HTR-8/SVneo (cell line): Measurements from ENCODE around the gene MRPL40.
A peak's percentile ranks its signal among the peaks of the same experiment; 100 is the strongest.
"Not testable (repeated sequence)": the region's sequence is repeated elsewhere in the genome, so short reads cannot be mapped to it uniquely, and the experiment has no call there.

Source experiments
- DNase-seq: peaks from one replicate; pipeline ENCODE4 v3.0.0; 2011; ENCODE audit warnings: low spot score, mixed read lengths; ENCODE audit not compliant: insufficient read length
- FAIRE-seq: peaks from 2 replicates; lab custom pipeline; 2011; peaks lifted over from hg19 to GRCh38; lab: Jason Lieb, UNC

Gene MRPL40

GRCh38 chr22:19436444-19437161, 4.3 kb downstream of the MRPL40 start:
- DNase-seq, FAIRE-seq: not testable (repeated sequence)

GRCh38 chr22:19438298-19438697, 6.0 kb downstream of the MRPL40 start:
- FAIRE-seq = no peak
- no peak for DNase-seq

GRCh38 chr22:19440411-19441195, 8.3 kb downstream of the MRPL40 start:
- DNase-seq = no peak

GRCh38 chr22:19442166-19442565, 9.8 kb downstream of the MRPL40 start:
- DNase-seq = no peak
- FAIRE-seq = no peak

More at GRCh38 chr22:19440411-19441195, 8.3 kb downstream of the MRPL40 start:
- FAIRE-seq = no peak

- no peak for DNase-seq
- FAIRE-seq = no peak
These were observed 11.3 kb downstream of the MRPL40 start for GRCh38 chr22:19443544-19444211.

- not testable (repeated sequence) for FAIRE-seq, DNase-seq
These were observed 13.1 kb downstream of the MRPL40 start for GRCh38 chr22:19445279-19445982.

- FAIRE-seq = no peak
- DNase-seq = peak; percentile 20
These were observed 14.4 kb downstream of the MRPL40 start for GRCh38 chr22:19446603-19447329.

- peak; percentile 96 for DNase-seq
- peak; percentile 31 for FAIRE-seq
These were observed 15.2 kb downstream of the MRPL40 start, which contains the start of gene C22orf39 for GRCh38 chr22:19447330-19448075. C22orf39 (minus strand) TSS chr22:19447711; CDS start chr22:19447688, 23 bp downstream.

GRCh38 chr22:19448076-19448607, 15.8 kb downstream of the MRPL40 start:
- peak; percentile 4 for FAIRE-seq
- peak; percentile 48 for DNase-seq

GRCh38 chr22:19448739-19449421, 16.5 kb downstream of the MRPL40 start:
- FAIRE-seq = no peak
- DNase-seq = no peak

- DNase-seq = no peak
- FAIRE-seq = no peak
These were observed 17.1 kb downstream of the MRPL40 start for GRCh38 chr22:19449422-19449767.

GRCh38 chr22:19450363-19451175, 18.2 kb downstream of the MRPL40 start:
- DNase-seq (no peak), FAIRE-seq (no peak)

GRCh38 chr22:19451570-19451969, 19.2 kb downstream of the MRPL40 start:
- no peak for DNase-seq
- no peak for FAIRE-seq

GRCh38 chr22:19453718-19454117, 21.4 kb downstream of the MRPL40 start:
- DNase-seq = no peak
- FAIRE-seq = no peak

GRCh38 chr22:19454156-19454555, 21.8 kb downstream of the MRPL40 start:
- DNase-seq = no peak
- FAIRE-seq = no peak

- no peak for FAIRE-seq
- DNase-seq = no peak
These were observed 22.7 kb downstream of the MRPL40 start for GRCh38 chr22:19455033-19455432.
